GM13976 (cell line): ENCODE results near the gene HSD17B12.
A peak's percentile ranks its signal among the peaks of the same experiment; 100 is the strongest.

Source experiments
- DNase-seq: peaks from one replicate; pipeline ENCODE4 v3.0.0; 2012; ENCODE audit warnings: low spot score
- CTCF ChIP-seq: IDR thresholded peaks from 2 replicates; pipeline ENCODE4 v1.5.1; 2012; ENCODE audit warnings: borderline replicate concordance, mild to moderate bottlenecking; ENCODE audit not compliant: insufficient read depth; ENCODE audit errors: extremely low read depth, missing control alignments, control extremely low read depth
- in situ Hi-C: fragments of 300-500 bp; cut with MboI; formaldehyde crosslinking; loops from one replicate; pipeline ENCODE4 v1.12.0; 2022; ENCODE audit warnings: low sequenced_read_pairs, mixed read lengths, inconsistent platforms; ENCODE audit not compliant: unreplicated experiment

HSD17B12 gene

GRCh38 chr11:43880640-43881159 lies 200.2 kb downstream of the HSD17B12 start, which contains the start of gene ALKBH3:
TSS of gene ALKBH3 (plus strand) at chr11:43880831. CDS start at chr11:43882653, 1,822 bp downstream.
- in situ Hi-C loops: no loop called here
- TF ChIP-seq CTCF: no peak
- peak; percentile 88 for DNase-seq

GRCh38 chr11:43892851-43893250 lies 212.3 kb downstream of the HSD17B12 start:
- DNase-seq: no peak
- no peak for TF ChIP-seq CTCF
- in situ Hi-C loops: no loop called here

- in situ Hi-C loops: no loop called here
- DNase-seq: no peak
- TF ChIP-seq CTCF: no peak
Observed at GRCh38 chr11:43894546-43894945, 214.0 kb downstream of the HSD17B12 start.

- in situ Hi-C loops: no loop called here
- TF ChIP-seq CTCF: no peak
Observed at GRCh38 chr11:43895601-43896000, 215.1 kb downstream of the HSD17B12 start.

GRCh38 chr11:43898574-43898973 lies 218.0 kb downstream of the HSD17B12 start:
- in situ Hi-C loops: no loop called here
- DNase-seq: no peak
- TF ChIP-seq CTCF: no peak

More at GRCh38 chr11:43895601-43896000, 215.1 kb downstream of the HSD17B12 start:
- DNase-seq: no peak

GRCh38 chr11:43899094-43899493 lies 218.6 kb downstream of the HSD17B12 start:
- in situ Hi-C loops: no loop called here
- no peak for TF ChIP-seq CTCF
- no peak for DNase-seq
